H7 (cell line): ENCODE measurements around the gene DGKB. TPM values are rescaled to one million over a fixed set of nuclear protein-coding genes. Genes with fewer than 3 reads are reported as not detected.

ENCODE experiments used
- DNase-seq: peaks from one replicate; pipeline ENCODE4 v3.0.0; 2012
- H3K27me3 ChIP-seq: 2 replicates; pipeline ENCODE4 v1.6.0; 2011; ENCODE audit warnings: mild to moderate bottlenecking, low read length; ENCODE audit not compliant: control insufficient read depth, insufficient read depth
- H3K36me3 ChIP-seq: replicated peaks from 2 replicates; pipeline ENCODE4 v1.5.1; 2011; ENCODE audit warnings: low read length; ENCODE audit not compliant: control insufficient read depth, insufficient read depth
- H3K4me3 ChIP-seq: 2 replicates; pipeline ENCODE4 v1.5.1; 2011; ENCODE audit warnings: low read depth, mild to moderate bottlenecking, control low read depth, low read length, moderate library complexity; ENCODE audit not compliant: insufficient read depth
- total RNA-seq: library from RNA; depleted of rRNA; stranded (reverse); fragments of >200 nt; shearing (Covaris generic); gene quantifications from 2 replicates; pipeline ENCODE4 v1.2.3, GENCODE V29; 2014

The DGKB gene
- total RNA-seq, 1 experiment from 2014 or later: 0.52 TPM

GRCh38 chr7:14242175-14242574 lies 660.4 kb downstream of the DGKB start:
- no peak for DNase-seq
- Histone ChIP-seq H3K27me3 (no peaks in the 10 kb centered on the region), H3K4me3 (no peak overlapping the region), H3K36me3 (no peaks in the 10 kb centered on the region)

GRCh38 chr7:14236834-14237233 lies 665.7 kb downstream of the DGKB start:
- no peak overlapping the region for H3K4me3 ChIP-seq
- DNase-seq: no peak
- H3K36me3 ChIP-seq: no peaks in the 10 kb centered on the region
- H3K27me3 ChIP-seq: no peaks in the 10 kb centered on the region

DNA sequence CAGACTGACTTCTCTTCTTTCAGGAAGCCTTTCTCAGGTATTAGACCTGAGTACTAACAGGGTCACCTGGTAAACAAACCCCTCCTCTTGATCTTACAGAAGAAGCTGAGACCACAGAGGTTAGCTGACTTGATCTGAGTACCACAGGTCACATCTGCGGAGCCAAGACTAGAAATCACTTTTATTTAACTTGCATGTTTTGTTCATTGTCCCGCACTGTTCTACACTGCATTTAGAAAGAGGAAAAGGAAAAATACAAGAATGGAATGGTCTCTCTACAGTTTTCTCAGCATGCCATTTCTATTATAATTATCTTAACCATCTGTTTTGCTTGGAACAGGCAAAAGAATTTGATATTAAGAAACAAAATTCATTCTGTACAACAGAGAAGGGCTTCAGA lies 667.5 kb downstream of the DGKB start:
- Histone ChIP-seq H3K27me3 (no peaks in the 10 kb centered on the region), H3K36me3 (no peaks in the 10 kb centered on the region), H3K4me3 (no peak overlapping the region)
- no peak for DNase-seq

DNA sequence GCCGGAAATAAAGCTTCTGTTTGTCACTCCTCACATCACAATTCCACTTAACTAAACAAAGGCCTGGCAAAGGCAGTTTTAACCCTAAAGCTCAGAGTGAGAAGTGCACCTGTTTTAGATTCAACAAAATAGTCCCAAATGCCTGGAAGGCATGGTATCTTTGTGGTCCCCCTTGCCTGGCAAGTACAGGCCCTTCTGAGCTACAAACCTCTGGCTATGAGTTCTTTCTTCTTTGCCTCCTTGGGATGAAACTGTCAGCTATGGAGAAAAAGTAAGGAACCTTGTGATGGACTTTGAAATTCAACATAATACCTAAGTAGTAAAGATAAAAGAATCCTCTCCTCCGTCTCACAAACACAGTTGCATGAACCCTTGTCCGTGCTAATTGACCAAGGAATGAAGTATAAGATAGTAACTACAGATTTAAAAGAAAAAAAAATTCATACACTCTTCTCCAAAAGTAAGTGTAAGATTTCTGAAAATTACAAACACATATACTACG lies 668.6 kb downstream of the DGKB start:
- Histone ChIP-seq H3K4me3 (no peak overlapping the region), H3K36me3 (no peaks in the 10 kb centered on the region), H3K27me3 (no peaks in the 10 kb centered on the region)
- DNase-seq: no peak

DNA sequence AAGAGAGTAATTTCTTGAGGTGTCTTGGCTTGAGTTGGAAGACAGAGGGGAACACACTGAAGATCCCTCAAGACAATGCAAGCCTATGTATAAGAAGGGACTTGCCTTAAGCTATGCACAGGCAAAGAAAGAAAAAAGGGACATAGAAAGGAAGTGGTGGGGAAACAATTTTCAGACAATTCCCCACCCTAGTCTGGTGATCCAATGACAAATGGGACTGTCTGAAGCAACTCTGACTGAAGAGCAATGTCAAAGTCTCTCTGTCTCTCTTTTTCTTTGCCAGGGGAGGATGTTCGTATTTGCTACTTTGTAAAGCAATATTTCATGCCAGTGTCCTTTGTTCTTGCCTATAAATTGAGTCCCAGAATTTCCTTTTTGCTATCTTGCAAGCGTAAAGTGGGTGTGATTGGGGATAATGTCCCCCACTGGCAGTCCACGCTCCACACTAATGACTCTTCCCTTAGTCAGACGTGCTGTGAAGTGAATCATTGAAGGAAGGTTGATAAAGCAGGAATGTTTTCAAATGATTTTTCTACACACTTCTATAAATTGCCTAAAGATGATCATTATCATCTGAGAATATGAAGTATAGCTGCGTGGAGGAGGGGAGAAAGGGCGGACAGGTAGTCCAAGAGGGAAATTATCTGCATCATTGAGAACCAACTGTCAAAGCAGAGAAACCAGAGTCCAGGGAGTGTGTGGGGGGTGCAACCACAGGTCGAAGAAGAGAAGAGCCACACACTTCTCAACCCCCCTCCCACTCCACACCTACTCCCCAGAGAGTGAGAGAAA lies 669.3 kb downstream of the DGKB start:
- Histone ChIP-seq H3K27me3 (no peaks in the 10 kb centered on the region), H3K4me3 (no peak overlapping the region), H3K36me3 (no peaks in the 10 kb centered on the region)
- no peak for DNase-seq

DNA sequence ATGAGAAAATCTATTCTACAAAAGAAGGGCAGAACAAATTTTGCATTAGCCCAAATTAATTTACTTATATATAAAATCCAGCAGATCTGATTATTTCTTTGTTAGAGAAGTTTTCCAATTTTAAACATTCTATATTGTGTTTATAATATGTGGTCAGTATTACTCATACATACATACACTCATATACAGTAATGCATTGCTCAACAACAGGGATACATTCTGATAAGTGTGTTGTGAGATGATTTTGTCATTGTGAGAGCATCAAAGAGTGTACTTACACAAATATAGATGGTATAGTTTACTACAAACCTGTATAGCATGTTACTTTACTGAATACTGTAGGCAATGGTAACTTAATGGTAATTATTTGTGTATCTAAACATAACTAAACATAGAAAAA lies 673.5 kb downstream of the DGKB start:
- Histone ChIP-seq H3K36me3 (no peaks in the 10 kb centered on the region), H3K27me3 (no peaks in the 10 kb centered on the region), H3K4me3 (no peak overlapping the region)
- DNase-seq: no peak

GRCh38 chr7:14228341-14228740 lies 674.2 kb downstream of the DGKB start:
- no peak for DNase-seq
- no peaks in the 10 kb centered on the region for H3K27me3 ChIP-seq
- H3K4me3 ChIP-seq: no peak overlapping the region

DNA sequence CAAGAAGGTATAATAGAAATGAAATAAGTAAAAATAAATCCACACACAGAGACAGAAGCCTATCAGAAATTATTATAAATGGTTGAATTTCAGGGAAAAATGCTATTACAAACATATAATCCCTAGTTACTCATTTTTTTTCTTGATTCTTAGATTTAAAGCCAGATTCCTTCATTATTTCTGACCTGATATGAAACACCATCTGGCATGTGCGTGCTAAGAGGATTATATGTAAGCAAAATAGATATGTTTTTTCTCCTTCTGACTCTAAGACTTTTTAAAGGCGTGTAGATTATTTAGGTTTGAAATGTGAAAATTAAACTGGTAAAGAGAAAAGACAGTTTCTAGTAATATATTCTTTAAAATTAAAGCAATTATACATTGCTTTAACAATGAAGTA lies 676.4 kb downstream of the DGKB start:
- no peaks in the 10 kb centered on the region for H3K27me3 ChIP-seq
- H3K4me3 ChIP-seq: no peak overlapping the region
- DNase-seq: no peak
- no peaks in the 10 kb centered on the region for H3K36me3 ChIP-seq

More at GRCh38 chr7:14228341-14228740, 674.2 kb downstream of the DGKB start:
- no peaks in the 10 kb centered on the region for H3K36me3 ChIP-seq

- Histone ChIP-seq H3K36me3 (no peaks in the 10 kb centered on the region), H3K27me3 (no peaks in the 10 kb centered on the region), H3K4me3 (no peak overlapping the region)
- no peak for DNase-seq
Measured at GRCh38 chr7:14219125-14219524, 683.4 kb downstream of the DGKB start.

DNA sequence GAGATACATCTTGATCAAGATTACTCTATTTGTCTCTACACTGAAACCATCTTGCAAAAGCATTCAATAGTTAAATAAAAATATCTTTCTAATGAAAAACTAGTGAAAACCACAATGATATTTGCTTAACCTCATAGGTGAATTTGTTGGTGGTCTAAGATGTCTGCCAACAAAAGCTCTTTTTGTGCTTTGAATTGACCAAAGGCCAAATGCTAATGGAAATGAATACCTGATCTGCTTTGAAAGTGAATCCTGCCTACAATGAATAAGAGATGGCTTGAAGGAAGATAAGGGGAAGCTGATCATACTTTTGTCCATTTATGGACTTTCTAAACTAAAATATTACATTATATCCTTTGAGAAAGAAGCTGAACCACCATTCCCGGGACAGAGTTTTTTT lies 684.2 kb downstream of the DGKB start:
- Histone ChIP-seq H3K36me3 (no peaks in the 10 kb centered on the region), H3K4me3 (no peak overlapping the region), H3K27me3 (no peaks in the 10 kb centered on the region)
- no peak for DNase-seq

DNA sequence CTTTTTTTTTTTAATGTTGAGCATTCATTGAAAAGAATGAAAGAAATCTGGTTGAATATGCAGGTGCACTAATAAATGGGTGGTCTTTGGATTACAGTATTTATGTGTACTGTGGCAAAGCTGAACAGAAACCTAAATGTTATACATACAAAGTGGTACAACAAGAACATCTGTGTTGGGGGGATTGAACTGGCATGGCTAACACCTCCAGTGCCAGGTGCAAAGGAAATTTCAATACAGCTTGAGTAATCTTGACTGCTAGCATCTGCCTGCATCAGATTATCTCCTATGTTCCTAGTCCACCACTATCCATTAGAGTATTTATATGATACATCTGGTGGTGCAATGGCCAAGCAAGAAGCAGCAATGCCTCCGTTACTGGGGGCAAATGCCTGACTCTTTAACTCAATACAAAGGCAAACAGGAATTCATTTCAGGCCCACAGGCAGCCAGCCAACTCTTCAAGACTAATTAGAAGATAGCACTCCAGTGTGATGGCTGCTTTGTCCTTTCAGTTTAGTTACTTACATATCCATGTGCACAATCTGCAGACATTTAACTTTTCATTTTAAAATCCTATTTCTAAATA lies 692.6 kb downstream of the DGKB start:
- DNase-seq: no peak
- Histone ChIP-seq H3K27me3 (no peaks in the 10 kb centered on the region), H3K4me3 (no peak overlapping the region), H3K36me3 (no peaks in the 10 kb centered on the region)

- Histone ChIP-seq H3K27me3 (no peaks in the 10 kb centered on the region), H3K4me3 (no peak overlapping the region), H3K36me3 (no peaks in the 10 kb centered on the region)
- DNase-seq: no peak
Measured at GRCh38 chr7:14207711-14208110, 694.8 kb downstream of the DGKB start.

- H3K27me3 ChIP-seq: no peaks in the 10 kb centered on the region
- no peaks in the 10 kb centered on the region for H3K36me3 ChIP-seq
- no peak overlapping the region for H3K4me3 ChIP-seq
- no peak for DNase-seq
Measured at GRCh38 chr7:14207138-14207537, 695.4 kb downstream of the DGKB start.

DNA sequence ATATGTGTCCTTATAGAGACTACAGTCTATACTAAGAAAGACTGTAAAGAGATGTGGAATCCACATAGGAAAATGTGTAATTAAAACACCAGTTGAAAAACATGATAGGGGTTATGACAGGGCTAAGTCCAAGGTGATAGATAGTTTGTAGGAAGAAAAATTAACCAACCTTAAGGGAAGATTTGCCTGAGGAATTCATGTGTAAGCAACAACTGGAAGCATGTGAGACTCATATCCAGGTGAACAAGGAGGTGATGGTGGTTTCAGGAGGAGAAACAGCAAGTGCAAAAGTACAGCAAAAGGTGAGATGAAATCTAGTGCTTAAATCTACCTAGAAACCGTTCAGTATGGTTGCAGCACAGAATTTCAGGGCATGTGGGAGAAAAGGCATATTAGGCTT lies 696.4 kb downstream of the DGKB start:
- H3K27me3 ChIP-seq: no peaks in the 10 kb centered on the region
- no peak for DNase-seq

GRCh38 chr7:14201353-14201752 lies 701.2 kb downstream of the DGKB start:
- no peak for DNase-seq
- no peaks in the 10 kb centered on the region for H3K27me3 ChIP-seq
- no peak overlapping the region for H3K4me3 ChIP-seq
- H3K36me3 ChIP-seq: no peaks in the 10 kb centered on the region

More for the DNA sequence above, 696.4 kb downstream of the DGKB start:
- no peaks in the 10 kb centered on the region for H3K36me3 ChIP-seq
- H3K4me3 ChIP-seq: no peak overlapping the region
